OCI-LY1 (cell line): ENCODE results near the gene TBC1D20.
"Not testable (repeated sequence)": the region's sequence is repeated elsewhere in the genome, so short reads cannot be mapped to it uniquely, and the experiment has no call there.

Source experiments
- H2AFZ ChIP-seq: fragments of 200-600 bp; sonication (generic), shearing (Covaris generic); 2 replicates; pipeline ENCODE4 v1.6.0; 2014; ENCODE audit warnings: antibody characterized with exemption, mild to moderate bottlenecking, low read length
- H3F3A ChIP-seq: fragments of 200-600 bp; sonication (generic), shearing (Covaris generic); 2 replicates; pipeline ENCODE4 v1.6.0; 2014; ENCODE audit warnings: mild to moderate bottlenecking, antibody characterized with exemption, low read length, moderate library complexity; ENCODE audit not compliant: insufficient read depth
- H3K27ac ChIP-seq: fragments of 200-600 bp; sonication (generic); 2 replicates; pipeline ENCODE4 v1.5.1; 2014; ENCODE audit warnings: low read length, mixed run types, mild to moderate bottlenecking, low read depth; ENCODE audit not compliant: poor library complexity, severe bottlenecking
- H3K27me3 ChIP-seq: fragments of 200-600 bp; sonication (generic); 2 replicates; pipeline ENCODE4 v1.6.0; 2014; ENCODE audit warnings: antibody characterized with exemption, mild to moderate bottlenecking, low read length, moderate library complexity; ENCODE audit not compliant: insufficient read depth
- H3K36me3 ChIP-seq: fragments of 200-600 bp; sonication (generic); 2 replicates; pipeline ENCODE4 v1.6.1; 2014; ENCODE audit warnings: mild to moderate bottlenecking, antibody characterized with exemption, low read length, moderate library complexity, mixed read lengths; ENCODE audit not compliant: insufficient read depth
- H3K4me1 ChIP-seq: fragments of 200-600 bp; sonication (generic); 2 replicates; pipeline ENCODE4 v1.5.1; 2014; ENCODE audit warnings: mild to moderate bottlenecking, low read length, moderate library complexity; ENCODE audit not compliant: insufficient read depth, severe bottlenecking
- H3K4me2 ChIP-seq: fragments of 200-600 bp; sonication (generic), shearing (Covaris generic); 2 replicates; pipeline ENCODE4 v1.6.1; 2014; ENCODE audit warnings: low read length
- H3K4me3 ChIP-seq: fragments of 200-600 bp; sonication (generic); 2 replicates; pipeline ENCODE4 v1.5.1; 2014; ENCODE audit warnings: low read length, low read depth, mild to moderate bottlenecking, mixed read lengths; ENCODE audit not compliant: poor library complexity, severe bottlenecking
- H3K79me2 ChIP-seq: fragments of 200-600 bp; shearing (Covaris generic); 2 replicates; pipeline ENCODE4 v1.6.1; 2016; ENCODE audit warnings: mixed run types, low read length, mixed read lengths; ENCODE audit not compliant: insufficient read depth
- H3K9ac ChIP-seq: fragments of 200-600 bp; sonication (generic), shearing (Covaris generic); 2 replicates; pipeline ENCODE4 v1.6.1; 2014; ENCODE audit warnings: mild to moderate bottlenecking, low read length, mixed read lengths
- H3K9me2 ChIP-seq: fragments of 200-600 bp; sonication (generic), shearing (Covaris generic); 2 replicates; pipeline ENCODE4 v1.6.1; 2014; ENCODE audit warnings: low read depth, mild to moderate bottlenecking, low read length, mixed read lengths
- H3K9me3 ChIP-seq: fragments of 200-600 bp; shearing (Covaris generic); 2 replicates; pipeline ENCODE4 v1.6.1; 2014; ENCODE audit warnings: low read length, mixed read lengths
- H4K20me1 ChIP-seq: fragments of 200-600 bp; sonication (generic), shearing (Covaris generic); 2 replicates; pipeline ENCODE4 v1.6.0; 2016; ENCODE audit warnings: mild to moderate bottlenecking, low read length; ENCODE audit not compliant: insufficient read depth
- EZH2 ChIP-seq: fragments of 200-600 bp; sonication (generic), shearing (Covaris generic); IDR thresholded peaks from 2 replicates; pipeline ENCODE4 v1.8.0; 2017; ENCODE audit warnings: borderline replicate concordance, mixed run types, mild to moderate bottlenecking, antibody characterized with exemption, low read length, moderate library complexity, mixed read lengths
- TF ChIP-seq, protein P1 (sequence below): fragments of 200-600 bp; sonication (generic), shearing (Covaris generic); IDR thresholded peaks from 2 replicates; pipeline ENCODE4 v1.5.1; 2017; ENCODE audit warnings: mild to moderate bottlenecking, antibody characterized with exemption, low read length, moderate library complexity, mixed read lengths

TBC1D20 gene

DNA sequence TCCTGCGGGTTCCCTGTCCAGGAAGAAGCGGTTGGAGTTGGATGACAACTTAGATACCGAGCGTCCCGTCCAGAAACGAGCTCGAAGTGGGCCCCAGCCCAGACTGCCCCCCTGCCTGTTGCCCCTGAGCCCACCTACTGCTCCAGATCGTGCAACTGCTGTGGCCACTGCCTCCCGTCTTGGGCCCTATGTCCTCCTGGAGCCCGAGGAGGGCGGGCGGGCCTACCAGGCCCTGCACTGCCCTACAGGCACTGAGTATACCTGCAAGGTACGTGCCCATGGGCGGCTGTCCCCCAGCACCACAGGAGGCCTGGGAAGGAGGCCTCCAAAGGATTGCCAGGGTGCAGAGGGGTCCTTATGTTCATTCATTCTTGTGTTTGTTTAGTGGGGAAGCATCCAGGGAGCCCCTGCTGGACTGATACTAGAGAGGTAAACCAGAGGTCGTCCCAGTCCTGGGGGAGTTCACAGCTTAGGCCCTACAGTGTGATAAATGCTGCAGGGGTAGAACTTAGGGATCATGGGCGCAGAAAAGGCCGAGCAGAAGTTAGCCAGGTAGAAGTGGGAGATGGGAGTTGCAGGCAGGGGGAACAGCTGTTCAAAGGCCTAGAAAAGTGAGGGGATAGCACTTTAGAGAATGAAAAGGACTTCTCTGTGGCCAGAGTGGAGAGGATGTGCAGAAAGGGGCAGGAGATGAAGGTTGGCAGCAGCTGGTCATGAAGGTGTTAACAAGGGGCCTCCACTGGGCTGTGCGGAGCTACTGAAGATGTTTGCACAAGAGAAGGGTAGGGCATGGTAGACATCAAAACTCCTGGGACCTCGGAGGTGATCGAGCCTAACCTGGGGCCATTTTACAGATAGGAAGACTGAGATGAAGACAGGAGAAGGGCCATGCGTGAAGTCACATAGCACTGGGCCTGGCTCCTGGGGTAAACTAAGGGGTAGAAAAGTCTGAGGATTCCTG, 74.0 kb downstream of the TBC1D20 start:
- H3K9me3 ChIP-seq, result no peaks in the 10 kb centered on the region
- H3K4me1 ChIP-seq, result no peaks in the 10 kb centered on the region
- H4K20me1 ChIP-seq, result no peaks in the 10 kb centered on the region
- peaks cover 4% of the 10 kb centered on the region; the same call in 1 of the 2 replicates for H3K79me2 ChIP-seq
- H3K27ac ChIP-seq, result no peak overlapping the region
- H3K4me3 ChIP-seq, result no peak overlapping the region
- H2AFZ ChIP-seq, result no peak overlapping the region
- TF ChIP-seq, protein P1, sequence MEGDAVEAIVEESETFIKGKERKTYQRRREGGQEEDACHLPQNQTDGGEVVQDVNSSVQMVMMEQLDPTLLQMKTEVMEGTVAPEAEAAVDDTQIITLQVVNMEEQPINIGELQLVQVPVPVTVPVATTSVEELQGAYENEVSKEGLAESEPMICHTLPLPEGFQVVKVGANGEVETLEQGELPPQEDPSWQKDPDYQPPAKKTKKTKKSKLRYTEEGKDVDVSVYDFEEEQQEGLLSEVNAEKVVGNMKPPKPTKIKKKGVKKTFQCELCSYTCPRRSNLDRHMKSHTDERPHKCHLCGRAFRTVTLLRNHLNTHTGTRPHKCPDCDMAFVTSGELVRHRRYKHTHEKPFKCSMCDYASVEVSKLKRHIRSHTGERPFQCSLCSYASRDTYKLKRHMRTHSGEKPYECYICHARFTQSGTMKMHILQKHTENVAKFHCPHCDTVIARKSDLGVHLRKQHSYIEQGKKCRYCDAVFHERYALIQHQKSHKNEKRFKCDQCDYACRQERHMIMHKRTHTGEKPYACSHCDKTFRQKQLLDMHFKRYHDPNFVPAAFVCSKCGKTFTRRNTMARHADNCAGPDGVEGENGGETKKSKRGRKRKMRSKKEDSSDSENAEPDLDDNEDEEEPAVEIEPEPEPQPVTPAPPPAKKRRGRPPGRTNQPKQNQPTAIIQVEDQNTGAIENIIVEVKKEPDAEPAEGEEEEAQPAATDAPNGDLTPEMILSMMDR, result no peak
- no peak for TF ChIP-seq EZH2
- no peaks in the 10 kb centered on the region for H3F3A ChIP-seq
- H3K36me3 ChIP-seq, result peaks cover 66% of the 10 kb centered on the region
- H3K9ac ChIP-seq, result no peak overlapping the region
- H3K9me2 ChIP-seq, result no peaks in the 10 kb centered on the region
- H3K4me2 ChIP-seq, result no peak overlapping the region
- no peaks in the 10 kb centered on the region for H3K27me3 ChIP-seq

GRCh38 chr20:387520-387919, 74.8 kb downstream of the TBC1D20 start:
- H3K27me3 ChIP-seq, result no peaks in the 10 kb centered on the region
- peaks cover 58% of the 10 kb centered on the region for H3K36me3 ChIP-seq
- no peaks in the 10 kb centered on the region for H3K9me3 ChIP-seq
- TF ChIP-seq EZH2, result no peak
- TF ChIP-seq, protein P1, result no peak
- no peak overlapping the region for H3K9ac ChIP-seq
- no peak overlapping the region for H3K4me3 ChIP-seq
- H3K79me2 ChIP-seq, result peaks cover 4% of the 10 kb centered on the region; the same call in 1 of the 2 replicates
- H3K4me1 ChIP-seq, result peaks cover 1% of the 10 kb centered on the region
- no peak overlapping the region for H3K27ac ChIP-seq
- no peak overlapping the region for H2AFZ ChIP-seq
- 0 out of 2 replicates have a peak, but pooled peaks cover 3% of the 10 kb centered on the region for H3F3A ChIP-seq
- H3K4me2 ChIP-seq, result no peak overlapping the region
- no peaks in the 10 kb centered on the region for H4K20me1 ChIP-seq
- H3K9me2 ChIP-seq, result no peaks in the 10 kb centered on the region

GRCh38 chr20:386634-387033, 75.7 kb downstream of the TBC1D20 start:
- peaks cover 50% of the 10 kb centered on the region for H3K36me3 ChIP-seq
- H3K4me2 ChIP-seq, H3K79me2 ChIP-seq, H3K9me2 ChIP-seq, H2AFZ ChIP-seq, H3K27ac ChIP-seq, H3F3A ChIP-seq, H3K4me3 ChIP-seq, H3K9me3 ChIP-seq, H4K20me1 ChIP-seq, H3K27me3 ChIP-seq, H3K4me1 ChIP-seq, H3K9ac ChIP-seq: not testable (repeated sequence)
